HG03432 (cell line): Measurements from ENCODE around the gene ASAP2.
"Not testable (repeated sequence)": the region's sequence is repeated elsewhere in the genome, so short reads cannot be mapped to it uniquely, and the experiment has no call there.

Source experiments
- ATAC-seq: cut with Tn5 transposase; IDR thresholded peaks from one replicate; pipeline ENCODE4 v1.9.1; 2021; ENCODE audit warnings: mild to moderate bottlenecking, moderate library complexity; ENCODE audit not compliant: unreplicated experiment

Gene ASAP2

GRCh38 chr2:9250091-9250490 is 43.5 kb downstream of the ASAP2 start:
- ATAC-seq, result no peak

DNA sequence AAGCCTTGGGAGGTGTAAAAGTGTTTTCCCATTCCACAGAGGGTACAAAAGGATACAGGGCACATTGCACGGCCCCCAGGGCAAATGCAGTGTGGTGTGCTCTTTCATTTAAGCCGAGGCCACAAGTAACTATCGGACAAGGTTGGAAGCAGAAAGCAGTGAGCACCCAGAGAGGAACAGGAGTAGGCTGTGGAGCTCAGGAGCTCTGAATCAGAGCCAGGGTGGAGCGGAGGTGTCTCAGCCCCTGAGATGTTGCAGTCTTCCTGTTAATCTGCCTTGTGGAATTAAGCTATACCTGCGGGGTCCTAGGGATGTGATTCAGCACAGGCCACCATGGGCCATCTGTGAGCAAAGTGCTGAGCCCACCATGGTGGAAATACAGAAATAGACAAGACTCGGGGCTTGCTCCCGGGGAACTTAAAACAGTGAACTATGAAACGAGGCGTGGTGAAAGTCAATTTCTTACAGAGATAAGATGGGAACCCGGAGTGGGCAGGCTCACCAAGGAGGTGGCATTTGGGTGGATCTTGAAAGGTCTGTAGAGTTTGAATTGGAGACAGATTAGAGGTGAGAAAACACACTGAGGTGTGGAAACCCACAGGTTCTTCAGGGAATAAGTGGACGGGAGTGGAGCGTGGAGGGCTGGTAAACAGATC is 44.0 kb downstream of the ASAP2 start:
- no peak for ATAC-seq

DNA sequence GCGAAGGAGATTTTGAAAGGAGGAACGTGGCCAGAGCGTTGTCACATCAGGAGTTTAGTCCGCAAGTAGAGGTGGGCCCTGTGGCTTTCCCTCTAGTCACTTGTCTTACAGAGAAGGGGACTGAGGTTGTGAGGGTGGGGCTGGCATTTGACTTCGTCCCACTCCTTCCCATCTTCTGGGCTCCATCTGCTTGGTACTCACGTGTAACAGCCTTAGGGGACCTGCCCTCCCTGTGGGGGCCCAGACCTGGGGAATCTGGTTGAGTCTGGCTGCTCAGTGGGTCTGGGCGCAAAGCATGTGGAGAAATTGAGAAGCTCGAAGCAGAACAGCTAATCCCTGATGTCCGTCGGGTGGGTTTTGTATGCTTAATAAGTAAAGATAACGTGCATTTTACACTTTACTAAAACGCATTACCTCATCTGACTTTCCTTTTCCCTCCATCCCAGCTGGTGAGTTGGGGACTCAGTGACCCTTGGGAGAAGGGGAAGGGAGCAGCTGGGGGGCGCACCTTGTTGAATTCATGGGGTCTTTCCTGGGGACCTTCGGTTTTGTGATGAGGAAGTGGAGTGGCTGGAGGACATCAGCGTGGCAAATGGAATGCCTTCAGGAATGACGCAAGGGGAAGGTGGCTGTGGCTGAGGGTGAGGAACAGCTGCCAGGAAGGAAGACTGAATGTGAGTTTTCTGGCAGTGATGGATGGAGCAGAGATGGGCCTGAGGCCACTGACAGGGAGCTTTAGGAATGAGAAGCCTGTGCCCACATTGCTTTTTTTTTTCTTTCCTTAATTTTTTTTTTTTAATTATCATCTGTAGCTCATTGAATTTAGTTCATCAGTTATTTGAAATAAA is 44.8 kb downstream of the ASAP2 start:
- no peak for ATAC-seq

GRCh38 chr2:9252002-9252357 is 45.4 kb downstream of the ASAP2 start:
- ATAC-seq, result no peak

DNA sequence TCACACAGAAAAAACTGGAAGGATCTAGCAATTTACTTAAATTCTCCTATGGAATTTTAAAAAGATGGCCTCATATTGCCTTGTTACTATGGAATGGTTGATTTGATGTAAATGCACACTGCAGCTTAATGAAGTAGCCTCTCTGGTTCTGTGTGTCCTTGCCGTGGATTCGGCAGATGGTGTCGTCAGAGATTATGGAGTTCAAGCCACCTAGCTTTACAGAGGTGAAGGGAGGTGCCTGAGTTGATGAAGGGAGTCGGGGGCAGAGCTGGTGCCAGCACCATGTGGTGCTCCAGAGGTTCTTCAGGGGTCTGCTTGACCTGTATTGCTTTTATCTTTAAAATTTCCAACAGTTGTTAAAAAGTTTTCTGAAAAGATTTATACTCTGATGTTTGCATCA is 48.8 kb downstream of the ASAP2 start:
- no peak for ATAC-seq

DNA sequence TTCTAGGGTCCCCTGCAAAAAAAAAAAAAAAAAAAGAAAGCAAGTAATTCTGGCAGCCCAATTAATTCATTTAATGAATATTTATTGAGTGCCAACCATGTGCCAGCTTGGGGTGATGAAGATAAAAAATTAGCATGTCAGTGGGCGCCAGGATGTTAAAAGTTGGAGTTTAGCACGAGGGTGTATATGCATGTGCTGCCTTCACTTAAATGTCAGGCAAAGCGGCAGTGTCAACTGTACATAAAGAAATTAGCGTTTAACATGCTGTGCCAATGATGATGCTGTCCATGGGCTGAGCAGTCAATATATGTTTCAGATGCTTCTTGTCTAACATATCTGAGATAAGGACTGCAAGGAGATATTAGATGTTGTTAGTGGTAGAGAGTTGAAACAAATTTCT is 49.5 kb downstream of the ASAP2 start:
- no peak for ATAC-seq

DNA sequence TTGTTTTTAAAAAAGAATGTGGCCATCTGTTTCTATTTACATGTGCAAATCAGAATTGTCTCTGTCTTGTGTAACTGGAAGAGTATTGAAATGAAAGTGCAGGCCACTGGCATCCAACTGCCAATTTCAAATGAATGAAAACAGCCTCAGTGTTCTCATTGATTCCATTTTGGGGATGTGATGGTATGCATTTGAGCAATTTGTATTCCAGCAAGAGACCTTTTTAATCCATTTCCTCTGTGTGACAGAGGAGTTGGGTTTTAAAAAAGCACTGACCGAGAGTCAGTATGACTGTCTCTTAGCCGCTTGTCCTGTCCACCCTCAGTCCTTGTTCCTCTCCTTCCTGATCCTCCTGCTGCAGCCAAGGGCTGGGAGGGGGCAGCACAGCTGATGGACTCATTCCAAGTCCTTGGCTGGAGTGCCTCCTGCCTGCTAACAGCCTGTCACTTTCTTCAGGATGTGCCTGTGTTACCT is 50.0 kb downstream of the ASAP2 start:
- ATAC-seq, result no peak

DNA sequence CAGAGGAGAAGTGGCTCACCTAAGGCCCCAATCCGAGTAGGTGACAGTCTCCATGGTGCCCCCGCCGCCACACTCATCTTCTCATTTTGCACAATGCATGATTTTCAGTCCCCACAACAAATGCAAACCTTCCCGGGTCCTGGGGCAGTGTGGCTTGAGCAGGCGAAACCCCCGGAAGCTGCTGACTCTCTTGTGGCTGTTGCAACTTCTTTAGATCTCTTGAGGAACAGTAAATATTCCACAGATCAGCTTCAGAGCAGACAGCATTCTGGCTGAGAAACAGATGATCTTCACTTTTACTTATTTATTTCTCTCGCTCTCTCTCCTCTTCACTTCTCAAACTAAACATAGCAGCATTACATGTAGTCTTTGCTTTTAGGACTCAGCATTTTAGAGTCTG is 51.9 kb downstream of the ASAP2 start:
- ATAC-seq, result no peak

DNA sequence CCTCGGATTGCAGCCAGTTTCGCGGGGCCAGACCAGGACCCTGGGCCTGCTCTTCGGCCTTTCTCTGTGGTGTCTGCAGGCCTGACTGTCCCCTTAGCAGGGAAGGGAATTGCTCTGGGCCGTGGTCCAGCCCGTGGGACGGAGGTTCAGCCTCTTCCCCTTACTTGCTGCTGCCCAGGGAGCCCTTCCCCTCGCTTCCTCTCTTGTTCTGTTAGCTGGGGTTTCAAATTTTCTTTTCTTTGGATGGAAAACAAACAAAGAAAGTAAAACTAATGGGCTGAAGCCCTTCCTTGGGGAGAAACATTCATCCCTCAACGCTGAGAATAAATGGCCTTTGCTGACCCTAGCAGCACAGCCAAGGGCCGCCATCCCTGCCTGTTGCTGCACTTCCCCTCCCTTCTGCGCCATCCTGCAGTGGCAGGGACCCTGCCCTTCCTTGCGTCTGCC is 52.4 kb downstream of the ASAP2 start:
- no peak for ATAC-seq

- no peak for ATAC-seq
Observed at GRCh38 chr2:9260464-9260918, 53.9 kb downstream of the ASAP2 start.

- ATAC-seq, result no peak
Observed at GRCh38 chr2:9261231-9261883, 54.7 kb downstream of the ASAP2 start.

GRCh38 chr2:9262671-9263171 is 56.1 kb downstream of the ASAP2 start:
- ATAC-seq, result no peak

DNA sequence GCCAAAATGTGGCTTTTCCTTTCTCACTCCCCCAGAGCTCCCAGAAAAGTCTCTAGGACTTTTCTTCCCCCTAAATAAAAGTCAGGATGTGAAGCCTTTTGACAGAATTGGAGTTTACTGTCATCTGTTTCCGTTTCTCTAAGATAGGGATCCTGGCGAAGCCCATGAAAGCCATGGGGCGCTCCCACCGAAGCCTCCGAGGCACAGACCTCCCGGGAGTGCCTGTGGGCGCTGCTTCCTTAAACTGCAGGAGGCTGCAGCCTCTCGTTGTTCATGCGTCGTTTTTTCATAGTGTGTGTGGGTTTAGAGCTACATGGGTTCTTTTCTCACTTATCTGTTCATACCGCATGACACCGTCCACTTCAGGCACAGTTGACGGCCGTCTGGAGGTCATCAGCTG is 56.8 kb downstream of the ASAP2 start:
- no peak for ATAC-seq

DNA sequence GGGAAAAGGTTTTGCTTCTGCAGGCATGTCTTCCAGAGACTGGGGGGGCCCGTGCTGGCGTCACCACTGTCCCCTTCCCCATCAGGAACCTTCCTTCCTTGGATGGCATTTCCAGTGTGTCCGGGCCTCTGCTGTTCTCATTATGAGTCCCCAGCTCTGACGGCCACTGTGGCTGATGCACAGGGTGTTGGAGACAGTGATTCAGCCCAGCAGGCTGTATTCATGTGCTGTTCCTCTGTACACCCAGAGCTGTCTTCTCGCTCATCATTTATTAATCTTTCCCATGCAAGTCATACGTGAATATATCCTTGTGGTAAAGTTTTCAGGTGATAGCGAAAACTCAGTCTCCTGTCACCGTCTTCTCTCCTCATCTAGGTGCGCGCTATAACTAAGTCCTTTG is 57.7 kb downstream of the ASAP2 start:
- ATAC-seq, result no peak

- ATAC-seq, result no peak
Observed at GRCh38 chr2:9266711-9267110, 60.1 kb downstream of the ASAP2 start.

DNA sequence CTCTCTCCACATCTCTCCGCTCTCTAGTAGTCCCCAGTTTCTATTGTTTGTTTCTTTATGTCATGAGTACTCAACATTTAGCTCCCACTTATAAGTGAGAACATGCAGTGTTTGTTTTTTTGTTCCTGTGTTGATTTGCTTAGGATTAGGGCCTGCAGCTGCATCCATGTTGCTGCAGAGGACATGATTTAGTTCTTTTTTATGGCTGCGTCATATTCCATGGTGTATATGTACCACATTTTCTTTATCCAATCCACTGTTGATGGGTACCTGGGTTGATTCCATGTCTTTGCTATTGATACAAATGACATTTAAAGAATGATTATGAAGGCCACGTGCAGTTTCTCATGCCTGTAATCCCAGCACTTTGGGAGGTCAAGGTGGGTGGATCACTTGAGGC is 60.7 kb downstream of the ASAP2 start:
- not testable (repeated sequence) for ATAC-seq

DNA sequence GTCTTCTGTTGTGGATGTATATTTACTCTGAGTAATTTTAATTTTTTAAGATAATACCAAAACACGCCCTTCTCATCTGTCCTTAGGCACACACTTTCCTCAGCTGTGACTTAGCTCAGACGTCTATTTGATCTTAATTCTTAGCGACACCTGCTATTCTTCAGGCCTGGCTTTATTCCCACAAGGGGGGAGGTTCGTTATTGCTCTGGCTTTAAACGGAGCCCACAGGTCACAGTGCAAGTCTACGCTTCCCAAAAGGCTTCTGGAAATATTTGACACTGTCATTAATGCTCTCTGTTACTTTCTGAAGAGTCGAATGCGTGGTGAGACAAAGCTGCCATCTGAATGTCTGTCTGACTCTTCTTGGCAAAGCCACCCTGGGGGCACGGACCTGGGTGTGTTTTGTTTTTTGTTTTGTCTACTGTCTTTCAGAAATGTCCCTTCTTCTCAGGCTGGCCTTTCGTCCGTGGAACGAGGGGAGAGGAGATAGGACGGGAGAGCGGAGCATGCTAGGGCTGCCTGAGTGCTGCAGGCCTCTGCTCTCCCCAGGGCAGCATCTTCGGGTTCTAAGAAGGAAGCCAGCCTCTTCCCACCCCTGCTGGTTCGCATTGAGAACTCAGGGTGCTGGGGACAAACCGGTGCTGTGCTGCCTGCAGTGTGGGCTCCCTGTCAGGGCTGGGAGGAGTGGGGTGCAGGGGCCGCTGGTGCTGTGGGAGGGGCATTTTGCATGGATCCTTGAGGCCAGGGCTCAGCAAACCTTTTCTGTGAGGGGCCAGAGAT is 61.9 kb downstream of the ASAP2 start:
- no peak for ATAC-seq

DNA sequence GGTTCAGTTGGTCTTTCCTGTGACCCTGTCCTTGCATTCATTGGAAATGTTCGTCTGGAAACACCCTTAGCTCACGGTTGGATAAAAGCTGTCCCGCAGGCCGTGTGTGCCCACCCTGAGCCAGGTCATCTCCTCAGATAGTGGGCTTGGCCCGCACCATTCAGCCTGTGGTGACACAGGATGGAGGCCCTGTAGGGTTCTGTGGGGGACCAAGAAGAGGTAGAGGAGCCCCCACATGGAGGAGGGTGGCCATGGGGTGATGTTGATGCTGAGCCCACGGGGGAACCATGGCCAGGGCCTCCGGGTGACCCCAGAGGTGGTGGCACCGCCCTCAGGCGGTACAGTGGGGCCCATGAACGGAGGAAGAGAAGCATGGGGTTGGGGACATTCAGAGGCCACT is 62.7 kb downstream of the ASAP2 start:
- no peak for ATAC-seq

DNA sequence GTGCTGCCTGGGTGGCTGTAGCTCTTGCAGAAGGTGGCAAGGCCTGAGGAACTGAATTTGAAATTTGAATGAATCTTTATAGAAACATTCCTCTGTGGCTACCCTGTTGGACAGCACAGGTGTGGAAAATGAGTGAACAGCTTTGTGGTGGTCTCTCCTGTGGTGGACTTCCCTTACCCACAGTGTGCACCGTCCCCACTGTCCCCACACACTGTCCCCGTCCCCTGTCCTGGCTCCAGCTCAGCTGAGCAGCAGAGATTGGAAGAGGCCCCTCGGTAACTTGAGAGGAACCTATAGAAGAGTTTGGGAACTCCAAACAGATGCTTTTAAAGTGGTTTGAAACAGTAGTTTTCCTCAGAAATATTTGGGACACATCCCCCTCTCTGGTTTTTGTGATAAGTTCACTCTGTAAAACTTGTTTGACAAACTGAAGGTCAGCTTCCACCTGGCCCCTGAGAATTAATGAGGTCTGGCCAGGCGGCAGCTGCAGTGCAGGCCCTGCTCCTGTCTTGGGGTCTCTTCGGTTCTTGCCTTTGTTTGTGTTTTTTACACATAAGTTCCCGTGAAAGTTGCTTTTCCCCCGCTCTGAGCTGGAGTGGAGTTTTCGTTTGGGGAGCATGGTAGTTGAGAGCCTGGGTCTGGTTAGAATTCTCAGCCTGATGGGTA is 63.2 kb downstream of the ASAP2 start:
- no peak for ATAC-seq

DNA sequence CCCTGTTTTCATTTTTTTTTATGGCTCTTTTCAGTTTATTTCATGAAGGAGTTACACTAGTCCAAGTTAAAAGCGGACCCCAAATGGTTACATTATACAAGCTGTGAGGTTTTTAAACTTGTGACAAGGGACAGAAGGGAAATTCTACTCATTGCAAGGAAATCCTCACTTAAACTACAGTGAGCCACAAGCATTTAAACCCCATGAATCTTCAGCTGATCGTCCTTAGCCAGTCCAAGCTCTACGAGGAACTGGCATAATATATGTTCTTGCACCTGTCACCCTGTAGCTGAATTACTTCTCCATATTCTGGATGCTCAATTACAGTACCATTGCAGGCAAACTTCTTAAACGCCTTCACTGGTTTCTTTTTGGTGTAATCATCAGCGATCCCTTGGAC is 64.5 kb downstream of the ASAP2 start:
- no peak for ATAC-seq
